KMS-11 (cell line): ENCODE results near the gene FBH1.
"Not testable (repeated sequence)": the region's sequence is repeated elsewhere in the genome, so short reads cannot be mapped to it uniquely, and the experiment has no call there.

Experiments
- H2AFZ ChIP-seq: fragments of 200-600 bp; sonication (generic); 2 replicates; pipeline ENCODE4 v1.6.1; 2016; ENCODE audit warnings: antibody characterized with exemption, mixed run types, low read depth
- H3K27ac ChIP-seq: fragments of 200-600 bp; sonication (generic); 2 replicates; pipeline ENCODE4 v1.6.1; 2016; ENCODE audit warnings: mild to moderate bottlenecking, mixed run types
- H3K27me3 ChIP-seq: fragments of 200-600 bp; sonication (generic); 2 replicates; pipeline ENCODE4 v1.6.1; 2017; ENCODE audit warnings: mild to moderate bottlenecking, low read depth, mixed run types, moderate library complexity; ENCODE audit not compliant: insufficient read depth
- H3K36me3 ChIP-seq: fragments of 200-600 bp; sonication (generic); 2 replicates; pipeline ENCODE4 v1.6.1; 2017; ENCODE audit warnings: mild to moderate bottlenecking, mixed run types; ENCODE audit not compliant: insufficient read depth
- H3K4me1 ChIP-seq: fragments of 200-600 bp; sonication (generic); 2 replicates; pipeline ENCODE4 v1.6.1; 2016; ENCODE audit warnings: mild to moderate bottlenecking, low read depth, mixed run types; ENCODE audit not compliant: poor library complexity, severe bottlenecking
- H3K4me2 ChIP-seq: fragments of 200-600 bp; sonication (generic); 2 replicates; pipeline ENCODE4 v1.7.0; 2016; ENCODE audit warnings: mild to moderate bottlenecking, mixed run types
- H3K4me3 ChIP-seq: fragments of 200-600 bp; sonication (generic); IDR thresholded peaks from 2 replicates; pipeline ENCODE4 v1.6.1; 2017; ENCODE audit warnings: low read depth, low read length, mixed read lengths; ENCODE audit not compliant: insufficient read depth
- H3K79me2 ChIP-seq: fragments of 200-600 bp; sonication (generic); 2 replicates; pipeline ENCODE4 v1.6.1; 2016; ENCODE audit warnings: low read depth, mixed run types; ENCODE audit not compliant: insufficient read depth
- H3K9ac ChIP-seq: fragments of 200-600 bp; sonication (generic); 2 replicates; pipeline ENCODE4 v1.6.1; 2016; ENCODE audit warnings: mild to moderate bottlenecking, mixed run types
- H4K20me1 ChIP-seq: fragments of 200-600 bp; sonication (generic); 2 replicates; pipeline ENCODE4 v1.6.1; 2016; ENCODE audit warnings: mild to moderate bottlenecking, mixed run types; ENCODE audit not compliant: insufficient read depth
- TF ChIP-seq, protein P1 (sequence below): fragments of 200-600 bp; sonication (generic); conservative IDR thresholded peaks from 2 replicates; pipeline ENCODE4 v1.6.1; 2017; ENCODE audit warnings: low read depth, mild to moderate bottlenecking, antibody characterized with exemption, low read length, moderate library complexity, mixed read lengths

Gene FBH1

DNA sequence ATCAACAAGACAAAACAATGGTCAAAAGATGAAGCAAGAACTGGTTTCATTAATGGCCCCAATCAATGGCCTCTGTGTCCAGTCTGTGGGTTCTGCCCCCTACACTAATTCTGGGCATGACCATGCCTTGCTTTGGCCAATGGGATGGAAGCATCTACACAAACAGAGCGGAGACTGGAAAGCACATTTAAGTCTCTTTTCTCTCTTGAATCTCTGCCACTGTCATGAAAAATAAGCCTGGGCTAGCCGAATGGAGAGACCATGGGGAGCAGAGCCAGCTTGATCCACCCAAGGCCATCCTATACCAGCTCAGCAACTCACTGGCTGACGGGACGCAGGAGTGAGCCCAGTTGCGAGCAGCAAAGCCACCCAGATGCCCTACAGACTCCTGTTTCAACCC, 31.2 kb upstream of the FBH1 start:
- H3K27ac ChIP-seq = no peak overlapping the region
- H3K27me3 ChIP-seq = no peaks in the 10 kb centered on the region
- no peak overlapping the region for H3K9ac ChIP-seq
- H4K20me1 ChIP-seq = no peaks in the 10 kb centered on the region
- TF ChIP-seq, protein P1, sequence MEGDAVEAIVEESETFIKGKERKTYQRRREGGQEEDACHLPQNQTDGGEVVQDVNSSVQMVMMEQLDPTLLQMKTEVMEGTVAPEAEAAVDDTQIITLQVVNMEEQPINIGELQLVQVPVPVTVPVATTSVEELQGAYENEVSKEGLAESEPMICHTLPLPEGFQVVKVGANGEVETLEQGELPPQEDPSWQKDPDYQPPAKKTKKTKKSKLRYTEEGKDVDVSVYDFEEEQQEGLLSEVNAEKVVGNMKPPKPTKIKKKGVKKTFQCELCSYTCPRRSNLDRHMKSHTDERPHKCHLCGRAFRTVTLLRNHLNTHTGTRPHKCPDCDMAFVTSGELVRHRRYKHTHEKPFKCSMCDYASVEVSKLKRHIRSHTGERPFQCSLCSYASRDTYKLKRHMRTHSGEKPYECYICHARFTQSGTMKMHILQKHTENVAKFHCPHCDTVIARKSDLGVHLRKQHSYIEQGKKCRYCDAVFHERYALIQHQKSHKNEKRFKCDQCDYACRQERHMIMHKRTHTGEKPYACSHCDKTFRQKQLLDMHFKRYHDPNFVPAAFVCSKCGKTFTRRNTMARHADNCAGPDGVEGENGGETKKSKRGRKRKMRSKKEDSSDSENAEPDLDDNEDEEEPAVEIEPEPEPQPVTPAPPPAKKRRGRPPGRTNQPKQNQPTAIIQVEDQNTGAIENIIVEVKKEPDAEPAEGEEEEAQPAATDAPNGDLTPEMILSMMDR = no peak
- no peak overlapping the region for H2AFZ ChIP-seq
- no peaks in the 10 kb centered on the region for H3K79me2 ChIP-seq
- no peak overlapping the region for H3K4me3 ChIP-seq
- H3K36me3 ChIP-seq = no peaks in the 10 kb centered on the region
- no peak overlapping the region for H3K4me2 ChIP-seq
- peaks cover 9% of the 10 kb centered on the region for H3K4me1 ChIP-seq

DNA sequence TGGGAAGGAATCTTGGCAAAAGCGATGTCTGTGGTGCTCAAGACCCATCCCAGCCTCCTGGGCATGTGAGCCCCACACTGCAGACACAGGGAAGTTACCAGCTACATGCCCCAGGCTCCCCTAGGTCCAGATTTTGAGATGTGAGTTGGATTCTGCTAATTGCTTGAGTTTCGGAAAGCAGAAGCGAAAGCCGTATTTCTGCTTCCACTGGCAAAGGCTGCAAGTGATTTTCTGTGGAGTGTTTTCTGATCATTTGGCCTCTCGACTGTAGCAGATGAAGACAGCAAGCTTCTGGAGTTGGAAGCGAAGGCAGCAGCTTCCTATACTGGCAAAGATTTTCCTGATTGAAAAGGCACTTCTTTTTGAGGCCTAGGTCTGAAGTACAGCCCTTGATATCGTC, 30.0 kb upstream of the FBH1 start:
- H3K4me1 ChIP-seq = peaks cover 9% of the 10 kb centered on the region
- H3K9ac ChIP-seq = no peak overlapping the region
- no peaks in the 10 kb centered on the region for H3K36me3 ChIP-seq
- no peaks in the 10 kb centered on the region for H3K79me2 ChIP-seq
- H3K27ac ChIP-seq = no peak overlapping the region
- H2AFZ ChIP-seq = no peak overlapping the region
- no peak overlapping the region for H3K4me3 ChIP-seq
- TF ChIP-seq, protein P1 = no peak
- H3K4me2 ChIP-seq = no peak overlapping the region
- H3K27me3 ChIP-seq = no peaks in the 10 kb centered on the region
- H4K20me1 ChIP-seq = no peaks in the 10 kb centered on the region

DNA sequence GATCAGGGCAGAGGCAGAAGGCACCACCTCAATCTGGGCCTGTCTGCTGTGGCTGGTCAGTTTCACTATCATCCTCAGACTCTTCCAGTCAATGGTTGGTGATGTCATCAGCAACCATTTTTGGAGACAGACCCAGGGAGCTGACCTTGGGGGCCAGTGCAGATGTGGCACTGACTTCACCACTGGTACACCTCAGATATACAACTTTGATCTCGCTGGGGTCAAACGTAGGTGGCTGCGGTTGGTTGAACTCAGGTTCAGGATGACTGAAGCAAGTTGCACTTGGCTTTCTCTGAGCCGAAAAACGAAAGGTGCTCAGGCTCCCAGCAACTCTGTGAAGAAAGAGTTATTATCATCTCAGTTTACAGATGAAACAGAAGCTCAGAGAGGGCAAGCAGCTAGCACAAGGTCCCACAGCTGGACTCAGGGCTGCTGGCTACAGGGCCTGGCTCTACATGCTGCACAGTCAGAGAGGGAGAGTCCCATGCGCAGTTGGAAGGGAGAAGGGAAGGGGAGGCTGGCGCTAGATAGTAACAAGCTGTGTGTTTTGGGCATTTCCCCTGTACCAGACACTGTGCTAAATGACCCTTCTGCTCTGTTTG, 27.6 kb upstream of the FBH1 start:
- Histone ChIP-seq H3K36me3 (no peaks in the 10 kb centered on the region), H3K4me2 (peak overlapping the region; percentile 31; the same call in 1 of the 2 replicates), H3K4me1 (peaks cover 9% of the 10 kb centered on the region), H3K27me3 (no peaks in the 10 kb centered on the region), H3K4me3 (no peak overlapping the region), H3K27ac (no peak overlapping the region), H3K9ac (no peak overlapping the region), H2AFZ (no peak overlapping the region; the same call in 1 of the 2 replicates), H4K20me1 (no peaks in the 10 kb centered on the region), H3K79me2 (no peaks in the 10 kb centered on the region)
- TF ChIP-seq, protein P1 = no peak

DNA sequence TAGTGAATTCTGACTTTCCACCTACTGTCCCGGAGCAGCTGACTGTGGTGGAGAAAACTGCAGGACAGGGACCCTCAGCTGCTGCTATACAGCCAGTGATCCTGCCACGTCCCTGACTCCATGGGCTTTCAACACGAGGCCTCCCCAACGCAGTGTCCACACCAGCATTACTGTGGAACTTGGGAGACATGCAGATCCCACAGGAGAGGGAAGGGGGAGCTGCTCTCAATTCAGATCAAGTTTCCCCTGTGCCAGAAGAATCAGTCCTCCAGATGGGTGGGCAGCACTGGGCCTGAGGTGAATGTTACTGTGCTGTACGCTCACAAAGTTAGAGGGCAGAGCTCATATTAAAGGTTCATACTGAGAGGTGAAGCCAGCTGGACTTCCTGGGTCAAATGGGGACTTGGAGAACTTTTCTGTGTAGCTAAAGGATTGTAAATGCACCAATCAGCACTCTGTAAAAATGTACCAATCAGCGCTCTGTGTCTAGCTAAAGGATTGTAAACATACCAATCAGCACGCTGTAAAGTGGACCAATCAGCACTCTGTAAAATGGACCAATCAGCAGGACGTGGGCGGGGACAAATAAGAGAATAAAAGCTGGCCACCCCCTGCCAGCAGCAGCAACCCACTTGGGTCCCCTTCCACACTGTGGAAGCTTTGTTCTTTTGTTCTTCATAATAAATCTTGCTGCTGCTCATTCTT, 26.9 kb upstream of the FBH1 start:
- not testable (repeated sequence) for H3K79me2 ChIP-seq

DNA sequence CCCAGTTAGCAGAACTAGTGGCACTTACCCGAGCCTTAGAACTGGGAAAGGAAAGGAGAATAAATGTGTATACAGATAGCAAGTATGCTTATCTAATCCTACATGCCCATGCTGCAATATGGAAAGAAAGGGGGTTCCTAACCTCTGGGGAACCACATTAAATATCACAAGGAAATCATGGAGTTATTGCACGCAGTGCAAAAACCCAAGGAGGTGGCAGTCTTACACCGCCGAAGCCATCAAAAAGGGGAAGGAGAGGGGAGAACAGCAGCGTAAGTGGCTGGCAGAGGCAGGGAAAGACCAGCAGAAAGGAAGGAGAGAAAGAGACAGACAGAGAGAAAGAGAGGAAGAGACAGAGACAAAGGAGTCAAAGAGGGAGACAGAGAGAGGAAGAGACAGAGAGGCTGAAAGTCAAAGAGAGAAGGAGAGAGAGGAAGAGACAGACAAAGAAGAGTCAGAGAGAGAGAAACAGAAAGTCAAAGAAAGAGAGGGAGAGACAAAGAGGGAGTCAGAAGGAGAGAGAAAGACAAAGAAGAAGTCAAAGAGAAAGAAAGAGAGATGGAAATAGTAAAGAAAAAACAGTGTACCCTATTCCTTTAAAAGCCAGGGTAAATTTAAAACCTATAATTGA, 23.5 kb upstream of the FBH1 start:
- not testable (repeated sequence) for H3K4me3 ChIP-seq, H3K27me3 ChIP-seq, H3K4me1 ChIP-seq, H3K27ac ChIP-seq, H3K4me2 ChIP-seq, H2AFZ ChIP-seq, H3K36me3 ChIP-seq, H4K20me1 ChIP-seq, H3K79me2 ChIP-seq, H3K9ac ChIP-seq

More for the DNA sequence above, 26.9 kb upstream of the FBH1 start:
- H3K27ac ChIP-seq, H3K36me3 ChIP-seq, H3K4me2 ChIP-seq, H3K4me3 ChIP-seq, H3K4me1 ChIP-seq, H4K20me1 ChIP-seq, H2AFZ ChIP-seq, H3K27me3 ChIP-seq, H3K9ac ChIP-seq: not testable (repeated sequence)

DNA sequence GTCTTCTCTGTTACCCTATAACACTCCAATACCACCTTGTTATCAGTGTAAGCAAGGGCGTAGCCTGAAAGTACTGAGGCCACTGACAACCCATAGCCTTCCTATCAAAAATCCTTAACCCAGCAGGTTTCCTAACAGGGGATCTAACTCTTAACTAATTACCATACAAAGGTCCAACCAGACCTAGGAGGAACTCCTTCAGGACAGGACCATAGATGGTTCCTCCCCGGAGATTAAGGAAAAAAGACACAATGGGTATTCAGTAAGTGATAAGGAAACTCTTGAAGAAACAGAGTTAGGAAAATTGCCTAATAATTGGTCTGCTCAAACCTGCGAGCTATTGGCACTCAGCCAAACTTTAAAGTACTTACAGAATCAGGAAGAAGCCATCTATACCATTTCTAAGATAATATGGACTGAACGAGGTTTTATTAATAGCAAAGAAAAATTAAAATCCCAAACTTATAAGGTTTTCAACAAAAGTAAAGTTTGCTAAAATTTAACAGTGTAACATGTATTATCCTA, 22.9 kb upstream of the FBH1 start:
- not testable (repeated sequence) for H3K4me2 ChIP-seq, H3K36me3 ChIP-seq, H3K4me1 ChIP-seq, H2AFZ ChIP-seq, H3K27me3 ChIP-seq, H4K20me1 ChIP-seq, H3K9ac ChIP-seq, H3K27ac ChIP-seq, H3K79me2 ChIP-seq, H3K4me3 ChIP-seq

DNA sequence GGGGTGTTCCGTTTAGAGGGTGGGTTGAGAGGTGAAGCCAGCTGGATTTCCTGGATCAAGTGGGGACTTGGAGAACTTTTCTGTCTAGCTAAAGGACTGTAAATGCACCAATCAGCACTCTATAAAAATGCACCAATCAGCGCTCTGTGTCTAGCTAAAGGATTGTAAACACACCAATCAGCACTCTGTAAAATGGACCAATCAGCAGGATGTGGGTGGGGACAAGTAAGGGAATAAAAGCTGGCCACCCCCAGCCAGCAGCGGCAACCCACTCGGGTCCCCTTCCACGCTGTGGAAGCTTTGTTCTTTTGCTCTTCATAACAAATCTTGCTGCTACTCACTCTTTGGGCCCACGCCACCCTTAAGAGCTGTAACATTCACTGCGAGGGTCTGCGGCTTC, 21.7 kb upstream of the FBH1 start:
- not testable (repeated sequence) for H3K27ac ChIP-seq, H3K27me3 ChIP-seq, H3K79me2 ChIP-seq, H2AFZ ChIP-seq, H3K9ac ChIP-seq, H3K4me2 ChIP-seq, H4K20me1 ChIP-seq, H3K4me3 ChIP-seq, H3K4me1 ChIP-seq, H3K36me3 ChIP-seq
